ENCODE results near the gene LRRD1. TPM values are rescaled to one million over a fixed set of nuclear protein-coding genes. Genes with fewer than 3 reads are reported as not detected.

Gene LRRD1
- total and polyA plus RNA-seq, 2 of the 13 experiments (the other 11 are each of a cell fraction or from before 2014, with no cell fraction given): 0.03 TPM; not detected in 1

- TF ChIP-seq CHD2 (IDR thresholded peaks at IDR 0.05; ENCODE audit: low read depth, low read length): no peak
- no peak for TF ChIP-seq CBFB (CRISPR knock-in tag; IDR thresholded peaks at IDR 0.05)
- TF ChIP-seq RNF219 (CRISPR knock-in tag; IDR thresholded peaks at IDR 0.05): no peak
Observed at GRCh38 chr7:92228100-92228499, 49.2 kb upstream of the LRRD1 start (continued).

DNA sequence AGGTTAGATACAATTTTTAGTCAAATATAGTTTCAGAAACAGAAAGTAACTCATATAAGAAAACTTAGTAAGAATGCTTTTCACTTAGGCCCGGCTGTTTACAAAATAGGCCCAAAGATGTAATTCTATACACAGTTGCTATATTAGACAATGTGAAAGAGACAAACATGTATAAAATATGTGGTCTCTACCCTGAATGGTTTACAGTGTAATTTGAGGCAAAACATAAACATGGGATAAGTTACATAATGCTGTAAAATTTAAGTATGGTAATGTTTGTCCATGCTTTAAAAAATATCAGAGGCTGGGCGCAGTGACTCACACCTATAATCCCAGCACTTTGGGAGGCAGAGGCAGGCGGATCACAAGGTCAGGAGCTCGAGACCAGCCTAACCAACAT, 48.0 kb upstream of the LRRD1 start:
- WGBS (ENCODE audit: low lambda C conversion rate): 98% methylated on average over 4 of the region's 4 CpGs
- H3K27ac ChIP-seq (ENCODE audit: extremely low read length, insufficient read depth, low read length): no peak overlapping the region
- TF ChIP-seq CENPX (CRISPR knock-in tag; IDR thresholded peaks at IDR 0.05) (no peak), ZNF432 (CRISPR knock-in tag; IDR thresholded peaks at IDR 0.05; ENCODE audit: borderline replicate concordance) (no peak), PHB2 (IDR thresholded peaks at IDR 0.05; ENCODE audit: partially characterized antibody) (no peak), ZNF180 (CRISPR knock-in tag; IDR thresholded peaks at IDR 0.05; ENCODE audit: borderline replicate concordance, low read depth) (no peak), ZNF337 (CRISPR knock-in tag; IDR thresholded peaks at IDR 0.05; ENCODE audit: borderline replicate concordance, low read depth) (no peak), ZNF572 (CRISPR knock-in tag; IDR thresholded peaks at IDR 0.05) (no peak), AKAP8 (CRISPR knock-in tag; IDR thresholded peaks at IDR 0.05) (no peak), RXRA (CRISPR knock-in tag; IDR thresholded peaks at IDR 0.05) (no peak), HNF4A (CRISPR knock-in tag; IDR thresholded peaks at IDR 0.05) (no peak), SMAD9 (CRISPR knock-in tag; IDR thresholded peaks at IDR 0.05) (no peak)
- TF ChIP-seq, protein P1, sequence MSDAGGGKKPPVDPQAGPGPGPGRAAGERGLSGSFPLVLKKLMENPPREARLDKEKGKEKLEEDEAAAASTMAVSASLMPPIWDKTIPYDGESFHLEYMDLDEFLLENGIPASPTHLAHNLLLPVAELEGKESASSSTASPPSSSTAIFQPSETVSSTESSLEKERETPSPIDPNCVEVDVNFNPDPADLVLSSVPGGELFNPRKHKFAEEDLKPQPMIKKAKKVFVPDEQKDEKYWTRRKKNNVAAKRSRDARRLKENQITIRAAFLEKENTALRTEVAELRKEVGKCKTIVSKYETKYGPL (CRISPR knock-in tag; IDR thresholded peaks at IDR 0.05): no peak
- TF ChIP-seq, protein P2, sequence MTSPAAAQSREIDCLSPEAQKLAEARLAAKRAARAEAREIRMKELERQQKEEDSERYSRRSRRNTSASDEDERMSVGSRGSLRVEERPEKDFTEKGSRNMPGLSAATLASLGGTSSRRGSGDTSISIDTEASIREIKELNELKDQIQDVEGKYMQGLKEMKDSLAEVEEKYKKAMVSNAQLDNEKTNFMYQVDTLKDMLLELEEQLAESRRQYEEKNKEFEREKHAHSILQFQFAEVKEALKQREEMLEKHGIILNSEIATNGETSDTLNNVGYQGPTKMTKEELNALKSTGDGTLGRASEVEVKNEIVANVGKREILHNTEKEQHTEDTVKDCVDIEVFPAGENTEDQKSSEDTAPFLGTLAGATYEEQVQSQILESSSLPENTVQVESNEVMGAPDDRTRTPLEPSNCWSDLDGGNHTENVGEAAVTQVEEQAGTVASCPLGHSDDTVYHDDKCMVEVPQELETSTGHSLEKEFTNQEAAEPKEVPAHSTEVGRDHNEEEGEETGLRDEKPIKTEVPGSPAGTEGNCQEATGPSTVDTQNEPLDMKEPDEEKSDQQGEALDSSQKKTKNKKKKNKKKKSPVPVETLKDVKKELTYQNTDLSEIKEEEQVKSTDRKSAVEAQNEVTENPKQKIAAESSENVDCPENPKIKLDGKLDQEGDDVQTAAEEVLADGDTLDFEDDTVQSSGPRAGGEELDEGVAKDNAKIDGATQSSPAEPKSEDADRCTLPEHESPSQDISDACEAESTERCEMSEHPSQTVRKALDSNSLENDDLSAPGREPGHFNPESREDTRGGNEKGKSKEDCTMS (CRISPR knock-in tag; conservative IDR thresholded peaks at IDR 0.05): no peak
- peaks cover 3 to 34% of the 10 kb centered on the region in 2 experiments; a peak in 3 of 5 replicates for H3K36me3 ChIP-seq (replicated peaks in 1 of 2; ENCODE audit: control insufficient read depth in 1 of 2, insufficient read depth in 2 of 2, low read length in 2 of 2)
- no peaks in the 10 kb centered on the region for H3K9me3 ChIP-seq (ENCODE audit: low read length)
- no peaks in the 10 kb centered on the region for H4K20me1 ChIP-seq (ENCODE audit: insufficient read depth, low read length)
- H3K79me2 ChIP-seq (ENCODE audit: insufficient read depth, low read length): no peaks in the 10 kb centered on the region
- H3K4me1 ChIP-seq (ENCODE audit: insufficient read depth, low read length): no peaks in the 10 kb centered on the region
- no peak overlapping the region for H3K4me3 ChIP-seq (replicated peaks in 1 of 3; ENCODE audit: insufficient read depth in 1 of 3, low read depth in 2 of 3, low read length in 3 of 3)
- no peak for ATAC-seq
- POLR2A ChIA-PET: no interaction called here
- H3K4me2 ChIP-seq (ENCODE audit: low read depth, low read length): no peak overlapping the region
- H3K27me3 ChIP-seq (ENCODE audit: control insufficient read depth in 1 of 2, insufficient read depth in 2 of 2, low read length in 2 of 2): no peaks in the 10 kb centered on the region
- in situ Hi-C loops (cut with HindIII; ENCODE audit: extremely low pct_ligation_motif_present, low pct_unique_long_range_greater_than_20kb) (no loop called here), intact Hi-C loops (cut with micrococcal nuclease; ENCODE audit: unreplicated experiment) (no loop called here)
- DNase-seq (ENCODE audit: low spot score): no peak
- FAIRE-seq: no peak
- CTCF ChIA-PET (ENCODE audit: low intra/inter-chr PET ratio, low total read pairs): no interaction called here
- BruUV-seq (replicated peaks): no TSS peak
- no peak overlapping the region for H3K9ac ChIP-seq (ENCODE audit: insufficient read depth, low read depth, low read length)
- H2AFZ ChIP-seq (ENCODE audit: low read length): no peak overlapping the region

Data from HepG2 (cell line).